Retinal pigment epithelial cell (primary cell): ENCODE data around the gene CCDC93.
A peak's percentile ranks its signal among the peaks of the same experiment; 100 is the strongest.

Experiments used
- DNase-seq: peaks from one replicate; pipeline ENCODE4 v3.0.0-alpha.2; 2010; ENCODE audit warnings: low read depth
- H3K4me3 ChIP-seq: 2 replicates; pipeline ENCODE4 v1.5.1; 2011; ENCODE audit warnings: mild to moderate bottlenecking, low read length, control low read depth, moderate library complexity
- TF ChIP-seq, protein P1 (sequence below): conservative IDR thresholded peaks from 2 replicates; pipeline ENCODE4 v1.5.1; 2011; ENCODE audit warnings: low read depth, low read length, control low read depth, inconsistent platforms

CCDC93 gene, protein sequence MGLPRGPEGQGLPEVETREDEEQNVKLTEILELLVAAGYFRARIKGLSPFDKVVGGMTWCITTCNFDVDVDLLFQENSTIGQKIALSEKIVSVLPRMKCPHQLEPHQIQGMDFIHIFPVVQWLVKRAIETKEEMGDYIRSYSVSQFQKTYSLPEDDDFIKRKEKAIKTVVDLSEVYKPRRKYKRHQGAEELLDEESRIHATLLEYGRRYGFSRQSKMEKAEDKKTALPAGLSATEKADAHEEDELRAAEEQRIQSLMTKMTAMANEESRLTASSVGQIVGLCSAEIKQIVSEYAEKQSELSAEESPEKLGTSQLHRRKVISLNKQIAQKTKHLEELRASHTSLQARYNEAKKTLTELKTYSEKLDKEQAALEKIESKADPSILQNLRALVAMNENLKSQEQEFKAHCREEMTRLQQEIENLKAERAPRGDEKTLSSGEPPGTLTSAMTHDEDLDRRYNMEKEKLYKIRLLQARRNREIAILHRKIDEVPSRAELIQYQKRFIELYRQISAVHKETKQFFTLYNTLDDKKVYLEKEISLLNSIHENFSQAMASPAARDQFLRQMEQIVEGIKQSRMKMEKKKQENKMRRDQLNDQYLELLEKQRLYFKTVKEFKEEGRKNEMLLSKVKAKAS

DNA sequence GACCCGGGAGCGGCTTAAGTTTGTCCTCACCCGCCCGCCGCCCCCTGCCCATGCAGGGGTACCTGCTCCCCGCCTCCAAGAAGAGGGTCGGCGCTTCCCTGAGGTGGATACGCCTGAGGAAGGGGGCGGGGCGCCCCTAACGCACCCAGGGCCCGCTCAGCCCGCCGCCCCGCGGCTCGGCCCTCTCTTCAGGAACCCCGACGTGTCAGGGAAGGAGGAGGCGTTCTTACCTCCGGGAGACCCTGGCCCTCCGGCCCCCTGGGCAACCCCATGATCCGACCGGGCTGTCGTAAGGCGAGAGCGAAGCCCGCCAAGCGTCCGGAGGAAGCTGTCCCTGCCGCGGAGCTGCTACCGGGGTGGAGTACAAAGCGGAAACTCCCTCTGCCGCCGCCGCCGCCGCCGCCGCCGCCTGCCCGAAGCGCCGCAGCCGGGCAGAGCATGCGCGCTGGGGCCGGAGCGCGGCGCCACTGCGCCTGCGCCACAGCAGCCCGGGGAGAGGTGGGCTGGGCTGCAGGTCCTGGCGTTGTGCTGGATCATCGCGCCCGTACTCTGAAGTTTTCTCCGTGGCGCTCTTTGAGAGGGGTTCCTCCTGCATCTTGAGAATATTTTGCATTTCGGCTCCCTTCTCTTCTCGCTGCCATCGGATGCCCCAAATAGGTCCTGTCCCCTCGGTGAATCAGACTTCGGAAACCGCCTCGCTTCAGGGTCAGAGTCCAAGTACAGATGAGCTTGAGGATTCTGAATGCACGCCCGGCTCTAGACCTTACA lies at the start of gene CCDC93:
Gene CCDC93 (minus strand): TSS at position 347 of the 768 bp plus-strand sequence. CDS start 75 bp downstream, at position 272.
- H3K4me3 ChIP-seq, result peak within 1 kb of the TSS; percentile 94
- TF ChIP-seq, protein P1, sequence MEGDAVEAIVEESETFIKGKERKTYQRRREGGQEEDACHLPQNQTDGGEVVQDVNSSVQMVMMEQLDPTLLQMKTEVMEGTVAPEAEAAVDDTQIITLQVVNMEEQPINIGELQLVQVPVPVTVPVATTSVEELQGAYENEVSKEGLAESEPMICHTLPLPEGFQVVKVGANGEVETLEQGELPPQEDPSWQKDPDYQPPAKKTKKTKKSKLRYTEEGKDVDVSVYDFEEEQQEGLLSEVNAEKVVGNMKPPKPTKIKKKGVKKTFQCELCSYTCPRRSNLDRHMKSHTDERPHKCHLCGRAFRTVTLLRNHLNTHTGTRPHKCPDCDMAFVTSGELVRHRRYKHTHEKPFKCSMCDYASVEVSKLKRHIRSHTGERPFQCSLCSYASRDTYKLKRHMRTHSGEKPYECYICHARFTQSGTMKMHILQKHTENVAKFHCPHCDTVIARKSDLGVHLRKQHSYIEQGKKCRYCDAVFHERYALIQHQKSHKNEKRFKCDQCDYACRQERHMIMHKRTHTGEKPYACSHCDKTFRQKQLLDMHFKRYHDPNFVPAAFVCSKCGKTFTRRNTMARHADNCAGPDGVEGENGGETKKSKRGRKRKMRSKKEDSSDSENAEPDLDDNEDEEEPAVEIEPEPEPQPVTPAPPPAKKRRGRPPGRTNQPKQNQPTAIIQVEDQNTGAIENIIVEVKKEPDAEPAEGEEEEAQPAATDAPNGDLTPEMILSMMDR, result no peak
- DNase-seq, result no peak

DNA sequence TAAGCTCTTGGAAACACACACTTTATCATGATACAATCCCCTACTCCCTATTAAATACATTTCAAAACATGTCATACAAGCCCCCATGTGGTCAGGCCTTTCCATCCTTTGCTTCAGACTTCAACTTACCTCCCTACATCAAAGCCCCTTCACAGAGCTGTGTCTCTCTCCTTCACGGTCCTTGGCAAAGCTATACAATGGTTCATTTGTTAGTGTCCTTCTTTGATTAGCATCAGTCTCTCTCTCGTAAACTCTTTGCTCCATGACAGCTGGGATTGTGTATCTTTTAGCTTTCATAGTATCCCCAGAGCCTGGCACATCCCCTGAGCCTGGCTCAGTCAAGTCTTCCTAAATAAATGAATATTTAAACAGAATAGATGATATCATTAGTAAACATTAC lies 48.8 kb upstream of the CCDC93 start:
- TF ChIP-seq, protein P1, result no peak
- no peak overlapping the region for H3K4me3 ChIP-seq
- no peak for DNase-seq

DNA sequence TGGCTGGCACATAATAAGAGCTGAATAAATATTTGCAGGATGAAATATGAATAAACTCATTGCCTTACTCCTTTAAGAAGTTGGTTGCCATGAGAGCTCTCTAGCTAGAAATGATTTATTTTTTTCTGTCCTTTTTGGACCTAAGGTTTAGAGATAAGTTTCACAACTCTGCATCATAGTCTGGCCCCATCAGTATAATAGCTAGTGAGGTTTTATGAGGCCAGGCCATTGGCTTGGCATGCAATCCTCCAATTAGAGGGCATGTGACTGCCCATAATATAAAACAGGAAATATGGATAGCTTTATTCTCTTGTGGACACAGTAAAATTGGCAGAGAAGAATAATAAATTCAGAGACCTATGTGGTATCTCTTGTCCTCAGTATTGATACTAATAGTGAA lies 48.2 kb upstream of the CCDC93 start:
- no peak for DNase-seq
- no peak overlapping the region for H3K4me3 ChIP-seq
- TF ChIP-seq, protein P1, result no peak

DNA sequence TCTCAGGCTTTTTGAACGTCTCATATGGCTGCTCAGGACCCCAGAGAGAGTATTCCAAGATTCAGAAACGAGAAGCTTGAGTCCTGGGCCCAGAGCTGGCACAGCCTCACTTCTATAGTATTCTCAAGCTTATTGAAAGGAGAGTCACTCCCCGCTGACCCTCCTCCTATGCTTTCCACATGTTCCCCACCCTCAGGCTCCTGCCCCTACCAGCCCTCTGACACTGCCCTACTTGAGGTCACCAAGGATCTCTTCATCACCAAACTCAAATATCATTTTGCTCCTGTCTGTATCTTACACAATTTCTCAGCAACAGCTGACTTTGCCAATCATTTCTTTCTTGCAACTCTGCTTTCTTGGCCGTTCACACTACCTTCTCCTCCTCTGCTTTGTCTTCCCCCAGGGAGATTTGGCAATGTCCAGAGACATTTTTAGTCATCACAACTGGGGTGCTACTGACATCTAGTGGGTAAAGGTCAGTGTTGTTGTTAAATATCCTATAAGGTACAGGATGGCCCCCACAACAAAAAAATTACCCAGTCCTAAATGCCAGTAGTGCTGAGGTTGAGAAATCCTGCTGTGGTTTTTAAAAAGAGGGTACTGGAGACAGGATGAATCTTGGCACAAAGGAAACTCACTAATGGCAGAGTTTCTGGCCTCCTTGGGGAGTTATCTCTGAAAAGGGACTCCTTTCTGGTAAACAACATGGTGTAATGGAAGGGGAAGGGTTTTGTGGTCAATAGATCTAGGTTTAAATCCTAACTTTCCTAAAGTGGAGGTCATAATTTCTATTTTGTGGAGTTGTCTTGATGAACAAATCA lies 47.5 kb upstream of the CCDC93 start:
- DNase-seq, result no peak

DNA sequence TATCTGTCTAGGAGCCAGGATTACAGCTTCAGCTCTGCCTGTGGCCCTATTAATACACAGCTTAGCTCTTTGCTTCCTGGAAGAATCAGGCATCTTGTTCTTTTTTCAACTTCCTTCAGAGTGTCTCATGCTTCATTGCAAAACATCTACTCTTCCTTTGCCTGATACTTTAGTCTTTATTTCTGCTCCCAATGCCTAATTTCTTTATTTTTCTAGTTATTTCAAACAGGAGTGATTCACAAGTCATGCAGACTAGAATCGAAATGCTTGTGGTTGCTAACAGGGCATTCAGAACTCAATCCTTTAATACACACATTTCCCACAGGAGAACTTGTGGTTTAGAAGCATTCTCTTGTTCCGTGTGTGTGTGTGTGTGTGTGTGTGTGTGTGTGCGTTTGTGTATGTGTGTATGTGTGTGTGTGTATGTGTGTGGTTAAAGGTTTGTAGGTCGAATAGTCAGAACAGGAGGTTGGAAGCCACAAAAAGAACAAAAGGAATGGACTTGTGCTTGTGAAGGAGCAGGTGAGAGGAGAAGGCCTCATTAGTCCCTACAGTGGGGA lies 46.1 kb upstream of the CCDC93 start:
- TF ChIP-seq, protein P1, result no peak
- H3K4me3 ChIP-seq, result no peak overlapping the region
- DNase-seq, result peak; percentile 65

More for the DNA sequence above, 47.5 kb upstream of the CCDC93 start:
- TF ChIP-seq, protein P1, result peak; percentile 33
- H3K4me3 ChIP-seq, result no peak overlapping the region

DNA sequence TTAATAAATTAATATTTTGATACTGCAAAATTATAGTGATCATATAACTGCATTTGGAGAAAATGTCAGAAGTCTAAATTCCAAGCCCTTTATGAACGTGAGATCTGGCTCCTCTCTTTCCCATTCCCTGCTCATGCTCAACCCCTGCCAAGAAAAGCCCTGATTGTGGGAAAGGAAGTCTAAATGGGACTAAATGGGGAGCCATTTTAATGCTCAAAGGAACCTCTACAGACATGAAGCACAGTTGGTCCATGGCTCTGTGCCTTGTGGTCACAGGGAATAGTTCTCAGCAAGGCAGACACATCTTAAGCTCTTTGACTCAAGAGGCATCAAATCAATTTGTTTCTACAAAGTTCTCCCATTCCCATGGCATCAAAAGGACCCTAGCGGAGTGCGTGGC lies 45.1 kb upstream of the CCDC93 start:
- TF ChIP-seq, protein P1, result no peak
- no peak for DNase-seq
- H3K4me3 ChIP-seq, result no peak overlapping the region
